Testis (tissue), 3 donors: Measurements from ENCODE around the gene EPHB1. TPM values are rescaled to one million over a fixed set of nuclear protein-coding genes. Genes with fewer than 3 reads are reported as not detected.
"Not testable (repeated sequence)": the region's sequence is repeated elsewhere in the genome, so short reads cannot be mapped to it uniquely, and the experiment has no call there.

Experiments used
- DNase-seq: peaks from one replicate; pipeline ENCODE4 v3.0.0-alpha.2; 2019
- H3K27ac ChIP-seq, 2 donors: fragments of 200-600 bp; sonication (generic); one replicate each; pipeline ENCODE4 v1.5.1; 2019
- H3K27me3 ChIP-seq: fragments of 200-600 bp; sonication (generic); one replicate; pipeline ENCODE4 v1.5.1; 2019
- H3K36me3 ChIP-seq: fragments of 200-600 bp; sonication (generic); one replicate; pipeline ENCODE4 v1.5.1; 2017; ENCODE audit warnings: low read depth; ENCODE audit errors: missing control alignments
- H3K4me1 ChIP-seq: fragments of 200-600 bp; sonication (generic); one replicate; pipeline ENCODE4 v1.5.1; 2019
- H3K4me3 ChIP-seq, 2 donors: fragments of 200-600 bp; sonication (generic); one replicate each; pipeline ENCODE4 v1.5.1; 2017 to 2019
- H3K9me3 ChIP-seq: fragments of 200-600 bp; sonication (generic); one replicate; pipeline ENCODE4 v1.5.1; 2017
- CTCF ChIP-seq, 3 experiments: fragments of 450-650 bp in 2 of 3; fragments of 200-600 bp in 1 of 3; sonication (generic) in 1 of 3; IDR thresholded peaks; one replicate each; pipeline ENCODE4 v1.5.1; 2016 to 2019; ENCODE audit warnings: antibody characterized with exemption in 3 of 3, mild to moderate bottlenecking in 2 of 3, moderate library complexity in 1 of 3
- POLR2A ChIP-seq: fragments of 450-650 bp; IDR thresholded peaks from one replicate; pipeline ENCODE4 v1.6.1; 2017; ENCODE audit warnings: antibody characterized with exemption, mild to moderate bottlenecking, moderate library complexity
- WGBS, 2 donors: methylation state at CpG; one replicate each; pipeline ENCODE4 v1.1.5; 2018; 5-methylcytosine and 5-hydroxymethylcytosine counted together
- intact Hi-C: fragments of 100-400 bp; cut with DNase I; formaldehyde crosslinking; loops from one replicate; pipeline ENCODE4 v1.15.1; 2023; ENCODE audit warnings: low total_unique reads
- polyA plus RNA-seq: library from polyadenylated mRNA; stranded (reverse); fragments of 350-450 nt; fragmentation: Illumina TruSeq; extraction: RNeasy Lipid Tissue Mini Kit (QIAGEN cat#74804); gene quantifications from one replicate; pipeline ENCODE4 v1.2.3, GENCODE V29; 2014; ENCODE audit warnings: low read depth, low replicate concordance; ENCODE audit not compliant: insufficient read depth
- total RNA-seq, 2 donors: library from RNA; depleted of rRNA; stranded (reverse); fragments of >200 nt; gene quantifications; one replicate each; pipeline ENCODE4 v1.2.3, GENCODE V29; 2016

The EPHB1 gene
- total and polyA plus RNA-seq, 3 donors from 2014 or later, result 20.8 to 37.1 (median 31.3) TPM

- intact Hi-C loops, result no loop called here
- H3K27ac ChIP-seq, result no peak overlapping the region
- no peak for TF ChIP-seq CTCF (IDR thresholded peaks at IDR 0.05)
- no peak for TF ChIP-seq POLR2A
- no peak for DNase-seq
- no peak overlapping the region for H3K4me3 ChIP-seq
- no peaks in the 10 kb centered on the region for H3K4me1 ChIP-seq
- no peaks in the 10 kb centered on the region for H3K36me3 ChIP-seq
- WGBS, 2 donors, result 80 to 85% methylated on average over 8 of the region's 8 CpGs
- no peaks in the 10 kb centered on the region for H3K9me3 ChIP-seq
- H3K27me3 ChIP-seq, result no peaks in the 10 kb centered on the region
Observed at GRCh38 chr3:135109681-135110080, 314.6 kb downstream of the EPHB1 start.

- H3K36me3 ChIP-seq, H3K27ac ChIP-seq, H3K27me3 ChIP-seq, H3K9me3 ChIP-seq, H3K4me3 ChIP-seq, DNase-seq, H3K4me1 ChIP-seq, intact Hi-C loops: not testable (repeated sequence)
- WGBS, 2 donors, result 96 to 98% methylated on average over 4 of the region's 4 CpGs
Observed at GRCh38 chr3:135114551-135114950, 319.5 kb downstream of the EPHB1 start.

GRCh38 chr3:135117977-135118376 is 322.9 kb downstream of the EPHB1 start:
- Histone ChIP-seq H3K36me3 (no peaks in the 10 kb centered on the region), H3K4me3 (no peak overlapping the region)
- 52 to 74% methylated on average over 3 to 5 of the region's 5 CpGs for WGBS, 2 donors

GRCh38 chr3:135118792-135119191 is 323.7 kb downstream of the EPHB1 start:
- 91 to 92% methylated on average over 2 of the region's 2 CpGs for WGBS, 2 donors
- TF ChIP-seq CTCF (IDR thresholded peaks at IDR 0.05) (no peak), POLR2A (no peak)
- Histone ChIP-seq H3K36me3 (no peaks in the 10 kb centered on the region), H3K27ac (no peak overlapping the region), H3K9me3 (no peaks in the 10 kb centered on the region), H3K27me3 (no peaks in the 10 kb centered on the region), H3K4me1 (no peaks in the 10 kb centered on the region), H3K4me3 (no peak overlapping the region)
- intact Hi-C loops, result no loop called here
- no peak for DNase-seq

More at GRCh38 chr3:135117977-135118376, 322.9 kb downstream of the EPHB1 start:
- intact Hi-C loops, result no loop called here
- Histone ChIP-seq H3K27ac (no peak overlapping the region), H3K4me1 (no peaks in the 10 kb centered on the region), H3K9me3 (no peaks in the 10 kb centered on the region), H3K27me3 (no peaks in the 10 kb centered on the region)
- TF ChIP-seq POLR2A, result no peak
- TF ChIP-seq CTCF (IDR thresholded peaks at IDR 0.05), result no peak
- DNase-seq, result no peak

GRCh38 chr3:135125171-135125801 is 330.2 kb downstream of the EPHB1 start:
- no peaks in the 10 kb centered on the region for H3K27me3 ChIP-seq
- H3K4me3 ChIP-seq, result no peak overlapping the region
- peak; percentile 23 for DNase-seq
- H3K36me3 ChIP-seq, result no peaks in the 10 kb centered on the region
- no peaks in the 10 kb centered on the region for H3K4me1 ChIP-seq
- H3K9me3 ChIP-seq, result no peaks in the 10 kb centered on the region
- intact Hi-C loops, result no loop called here
- TF ChIP-seq POLR2A, result no peak
- TF ChIP-seq CTCF (IDR thresholded peaks at IDR 0.05), result no peak
- H3K27ac ChIP-seq, result no peak overlapping the region
- WGBS, 2 donors, result 85 to 86% methylated on average over 2 of the region's 2 CpGs
